Stomach (tissue), 9 donors: ENCODE measurements around the gene SLC35F3. TPM values are rescaled to one million over a fixed set of nuclear protein-coding genes. Genes with fewer than 3 reads are reported as not detected.

ENCODE experiments used
- DNase-seq, 2 donors: peaks; one replicate each; pipeline versions ENCODE4 v3.0.0 to v3.0.0-alpha.2; 2013 to 2019
- H3K27ac ChIP-seq, 5 donors: fragments of 200-600 bp in 4 of 5; sonication (generic) in 4 of 5; one replicate each; pipeline ENCODE4 v1.5.1; 2013 to 2019; ENCODE audit warnings: mild to moderate bottlenecking in 1 of 5, moderate library complexity in 1 of 5
- H3K27me3 ChIP-seq, 3 donors: fragments of 200-600 bp; sonication (generic); one replicate each; pipeline ENCODE4 v1.5.1; 2017 to 2019; ENCODE audit warnings: mixed run types in 1 of 3
- H3K36me3 ChIP-seq, 4 donors: fragments of 200-600 bp; sonication (generic); 1 replicate in 3 of 4; 2 replicates in 1 of 4; pipeline ENCODE4 v1.5.1; 2016 to 2019
- H3K4me1 ChIP-seq, 4 donors: fragments of 200-600 bp; sonication (generic); one replicate each; pipeline ENCODE4 v1.5.1; 2016 to 2019
- H3K4me3 ChIP-seq, 4 donors: fragments of 200-600 bp; sonication (generic) in 3 of 4; one replicate each; pipeline ENCODE4 v1.5.1; 2016 to 2019; ENCODE audit warnings: mild to moderate bottlenecking in 1 of 4
- H3K9me3 ChIP-seq, 4 donors: fragments of 200-600 bp; sonication (generic); one replicate each; pipeline ENCODE4 v1.5.1; 2016 to 2019
- CTCF ChIP-seq, 7 experiments: fragments of 450-650 bp in 4 of 7; fragments of 200-600 bp in 3 of 7; sonication (generic) in 3 of 7; IDR thresholded peaks; one replicate each; pipeline ENCODE4 v1.5.1; 2016 to 2019; ENCODE audit warnings: antibody characterized with exemption in 7 of 7, control low read depth in 2 of 7, mild to moderate bottlenecking in 1 of 7
- EP300 ChIP-seq: sonication (generic); formaldehyde crosslinking; IDR thresholded peaks from one replicate; pipeline ENCODE4 v1.6.1; 2017; ENCODE audit warnings: antibody characterized with exemption
- POLR2A ChIP-seq, 4 donors: fragments of 450-650 bp; IDR thresholded peaks; one replicate each; pipeline ENCODE4 v1.6.1; 2016; ENCODE audit warnings: antibody characterized with exemption in 4 of 4, control low read depth in 2 of 4, mild to moderate bottlenecking in 1 of 4, moderate library complexity in 1 of 4
- POLR2AphosphoS5 ChIP-seq, 3 donors: sonication (generic); formaldehyde crosslinking; IDR thresholded peaks; one replicate each; pipeline ENCODE4 v1.6.1; 2016; ENCODE audit warnings: antibody characterized with exemption in 3 of 3
- WGBS, 5 donors: extraction: QIAGEN DNeasy Blood & Tissue Kit in 3 of 5; methylation state at CpG; one replicate each; pipeline versions ENCODE4 v1.1.5 to v1.1.7; 2013 to 2018; 5-methylcytosine and 5-hydroxymethylcytosine counted together
- intact Hi-C: fragments of 100-400 bp; cut with DNase I; formaldehyde crosslinking; loops from one replicate; pipeline ENCODE4 v1.15.1; 2023; ENCODE audit warnings: low total_unique reads
- polyA plus RNA-seq, 3 donors: library from polyadenylated mRNA; stranded (reverse); fragments of 200-250 nt; gene quantifications; one replicate each; pipeline ENCODE4 v1.2.3, GENCODE V29; 2013
- small RNA-seq, 4 donors: library from RNA; depleted of rRNA; stranded (forward); fragments of <200 nt; gene quantifications; one replicate each; pipeline ENCODE3, GENCODE V24; 2016
- total RNA-seq, 5 donors: library from RNA; depleted of rRNA; stranded (reverse); fragments of >200 nt; gene quantifications; one replicate each; pipeline versions ENCODE4 v1.1.0 to v1.2.3, GENCODE V29; 2014 to 2016
- donor health status: healthy with polysubstance abuse.
- donor health status: Bipolar disorder and iron deficiency.
- donor health status: healthy.

The SLC35F3 gene
- total and polyA plus RNA-seq, 8 donors, result under 0.01 to 1.5 (median 0.59) TPM; not detected in 2

- TF ChIP-seq POLR2A (IDR thresholded peaks at IDR 0.05) (no peak), EP300 (no peak), CTCF (IDR thresholded peaks at IDR 0.05) (no peak), POLR2AphosphoS5 (IDR thresholded peaks at IDR 0.05) (no peak)
- DNase-seq, result no peak
- Histone ChIP-seq H3K36me3 (peaks cover 4 to 14% (median 11%) of the 10 kb centered on the region in 4 donors), H3K27ac (no peak overlapping the region), H3K9me3 (no peaks in the 10 kb centered on the region), H3K27me3 (no peaks in the 10 kb centered on the region), H3K4me3 (no peak overlapping the region), H3K4me1 (peaks cover 13 to 40% (median 31%) of the 10 kb centered on the region in 4 donors)
- WGBS, 5 donors, result 35 to 46% (median 39%) methylated on average over 2 of the region's 2 CpGs
- intact Hi-C loops, result no loop called here
Measured at GRCh38 chr1:234371414-234371813, 466.9 kb downstream of the SLC35F3 start.

- Histone ChIP-seq H3K27me3 (no peaks in the 10 kb centered on the region), H3K4me1 (peaks cover 13 to 46% (median 34%) of the 10 kb centered on the region in 4 donors), H3K4me3 (peak overlapping the region; percentile 63 to 86 (median 68)), H3K9me3 (no peaks in the 10 kb centered on the region), H3K36me3 (peaks cover 11 to 22% (median 19%) of the 10 kb centered on the region in 4 donors), H3K27ac (peak overlapping the region in 3 of 5 donors; percentile 90 to 97 (median 96))
- DNase-seq, result peak in 1 of 2 donors; percentile 14
- intact Hi-C loops, result no loop called here
- WGBS, 5 donors, result 36 to 48% (median 42%) methylated on average over 9 of the region's 9 CpGs
- no peak for TF ChIP-seq EP300
Measured at GRCh38 chr1:234372011-234372757, 467.7 kb downstream of the SLC35F3 start.

GRCh38 chr1:234373064-234373958, 468.8 kb downstream of the SLC35F3 start, which contains the start of gene COA6:
Gene COA6 (plus strand): TSS chr1:234373456. CDS start chr1:234373467, 11 bp downstream.
- Histone ChIP-seq H3K4me1 (peaks cover 13 to 50% (median 34%) of the 10 kb centered on the region in 4 donors), H3K27me3 (no peaks in the 10 kb centered on the region), H3K4me3 (peak within 1 kb of the TSS; percentile 63 to 86 (median 68)), H3K9me3 (no peaks in the 10 kb centered on the region), H3K36me3 (peaks cover 17 to 33% (median 30%) of the 10 kb centered on the region in 4 donors), H3K27ac (peak within 1 kb of the TSS; percentile 90 to 97 (median 95))
- intact Hi-C loops, result no loop called here
- 0 to 1% (median 0%) methylated on average over 35 to 62 of the region's 62 CpGs for WGBS, 5 donors
- peak in 1 of 4 donors; percentile 73 for TF ChIP-seq POLR2A (IDR thresholded peaks at IDR 0.05)
- TF ChIP-seq POLR2AphosphoS5 (IDR thresholded peaks at IDR 0.05), result peak; percentile 63 to 97 (median 96)
- no peak for TF ChIP-seq CTCF (IDR thresholded peaks at IDR 0.05)
- TF ChIP-seq EP300, result no peak
- peak; percentile 89 to 97 for DNase-seq

GRCh38 chr1:234373959-234374254, 469.4 kb downstream of the SLC35F3 start:
- Histone ChIP-seq H3K4me3 (peak overlapping the region; percentile 63 to 86 (median 68)), H3K27ac (peak overlapping the region; percentile 90 to 97 (median 95)), H3K27me3 (no peaks in the 10 kb centered on the region), H3K4me1 (peaks cover 13 to 50% (median 34%) of the 10 kb centered on the region in 4 donors), H3K9me3 (no peaks in the 10 kb centered on the region), H3K36me3 (peaks cover 17 to 39% (median 36%) of the 10 kb centered on the region in 4 donors)
- intact Hi-C loops, result no loop called here
- TF ChIP-seq CTCF (IDR thresholded peaks at IDR 0.05) (no peak), POLR2AphosphoS5 (IDR thresholded peaks at IDR 0.05) (no peak), POLR2A (IDR thresholded peaks at IDR 0.05) (no peak), EP300 (no peak)
- no peak for DNase-seq
- 2 to 5% (median 4%) methylated on average over 6 of the region's 6 CpGs for WGBS, 5 donors

Small RNAs within 50 kb of the gene (small RNA-seq; reads per million reads assigned to genes)
- gene MIR4671, result 0 to 0.90 (median 0.25) reads per million in 4 donors
